CD4-positive, alpha-beta T cell treated with Interleukin-2 at 100 ng/mL for 4 hours (primary cell): Measurements from ENCODE around the gene KIF26B.

ENCODE experiments used
- DNase-seq: peaks from one replicate; pipeline ENCODE4 v3.0.0-alpha.2; 2020; ENCODE audit warnings: low spot score

The KIF26B gene

DNA sequence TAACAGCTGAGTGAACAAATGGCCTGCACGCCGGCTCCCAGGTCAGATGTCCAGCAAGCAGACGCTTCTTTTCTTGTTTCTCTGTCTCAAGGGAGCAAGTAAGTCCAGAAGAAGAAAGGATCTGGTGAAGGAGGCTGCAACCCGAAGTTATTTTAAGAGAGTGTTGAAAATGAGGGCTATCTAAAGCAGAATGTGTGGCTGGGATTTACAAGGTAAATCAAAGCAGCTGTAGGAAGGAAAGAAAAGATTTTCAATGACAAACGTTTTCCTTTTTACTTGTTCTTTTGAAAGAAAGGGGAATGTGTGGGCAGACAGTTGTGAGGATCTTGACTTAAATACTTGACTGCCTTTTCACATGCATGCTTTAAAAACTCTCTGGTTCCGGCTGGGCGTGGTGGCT is 311.5 kb downstream of the KIF26B start:
- no peak for DNase-seq

DNA sequence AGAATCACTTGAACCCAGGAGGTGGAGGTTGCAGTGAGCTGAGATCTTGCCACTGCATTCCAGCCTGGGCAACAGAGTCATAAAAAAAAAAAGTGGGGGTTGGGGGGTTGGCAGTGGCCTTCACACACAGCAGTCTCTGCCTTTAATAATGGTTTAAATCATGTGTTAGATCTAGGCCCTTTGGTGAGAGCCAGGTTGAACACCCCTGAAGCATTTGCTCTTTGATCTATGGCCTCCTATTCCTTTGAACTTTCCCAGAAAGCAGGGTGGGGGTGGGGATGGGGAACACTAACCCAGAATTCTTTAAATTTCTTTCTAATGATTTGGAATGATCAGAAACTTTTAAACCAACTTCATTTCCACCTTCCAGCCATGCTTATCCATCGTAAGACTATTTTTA is 313.0 kb downstream of the KIF26B start:
- DNase-seq = no peak

DNA sequence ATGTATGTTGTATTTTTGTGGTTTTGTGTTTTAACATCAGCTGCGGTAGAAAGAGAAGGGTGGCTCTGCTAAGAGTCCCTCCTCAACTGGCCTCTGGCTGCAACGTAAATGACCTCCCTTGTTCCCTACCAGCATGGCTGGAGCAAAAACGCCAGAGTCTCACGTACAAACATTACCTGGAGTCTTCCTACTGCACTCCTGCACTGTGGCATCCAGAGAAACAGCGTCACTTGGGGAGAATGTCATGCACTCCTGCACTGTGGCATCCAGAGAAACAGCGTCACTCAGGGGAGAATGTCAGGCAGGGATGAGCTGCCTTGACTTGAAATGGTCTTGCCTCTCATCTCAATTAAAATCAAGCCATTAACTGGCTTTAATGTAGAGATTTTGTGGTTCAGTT is 314.2 kb downstream of the KIF26B start:
- no peak for DNase-seq

DNA sequence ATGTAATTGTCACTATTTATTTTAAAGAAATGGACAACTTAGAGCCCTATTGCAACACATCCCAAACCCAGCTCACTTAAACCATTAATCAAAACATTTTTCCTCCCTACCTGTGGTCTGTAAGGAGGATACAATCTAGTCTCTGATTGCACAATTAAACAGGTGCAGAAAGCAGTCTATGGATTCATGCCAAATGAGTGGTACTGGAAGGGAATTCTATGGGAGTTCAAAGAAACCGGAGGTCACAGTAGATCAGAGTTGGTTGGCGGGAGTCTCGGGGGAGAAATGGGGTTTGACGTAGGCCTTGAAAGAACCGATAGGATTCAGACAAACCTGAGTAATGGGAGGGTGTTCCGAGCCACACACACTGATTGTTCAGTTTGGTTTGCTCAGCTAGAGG is 314.9 kb downstream of the KIF26B start:
- no peak for DNase-seq

DNA sequence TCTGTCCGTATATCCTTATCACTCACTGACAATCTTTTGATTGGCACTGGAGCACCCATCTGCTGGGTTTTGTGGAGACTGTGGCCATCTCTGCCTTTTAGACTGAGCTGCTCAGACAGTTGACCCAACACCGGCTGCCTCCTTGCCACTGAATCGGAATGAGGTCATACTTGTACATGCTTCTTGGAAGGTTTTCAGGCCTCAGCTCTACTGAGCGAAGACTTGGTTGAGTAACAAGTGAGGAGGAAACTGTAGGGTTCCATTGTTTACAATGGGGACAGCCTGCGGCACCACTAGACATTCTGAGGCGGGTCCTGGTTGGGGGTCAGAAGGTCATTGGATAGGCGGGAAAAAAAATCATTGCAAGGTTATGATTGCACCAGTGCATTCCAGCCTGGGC is 320.3 kb downstream of the KIF26B start:
- DNase-seq = no peak

DNA sequence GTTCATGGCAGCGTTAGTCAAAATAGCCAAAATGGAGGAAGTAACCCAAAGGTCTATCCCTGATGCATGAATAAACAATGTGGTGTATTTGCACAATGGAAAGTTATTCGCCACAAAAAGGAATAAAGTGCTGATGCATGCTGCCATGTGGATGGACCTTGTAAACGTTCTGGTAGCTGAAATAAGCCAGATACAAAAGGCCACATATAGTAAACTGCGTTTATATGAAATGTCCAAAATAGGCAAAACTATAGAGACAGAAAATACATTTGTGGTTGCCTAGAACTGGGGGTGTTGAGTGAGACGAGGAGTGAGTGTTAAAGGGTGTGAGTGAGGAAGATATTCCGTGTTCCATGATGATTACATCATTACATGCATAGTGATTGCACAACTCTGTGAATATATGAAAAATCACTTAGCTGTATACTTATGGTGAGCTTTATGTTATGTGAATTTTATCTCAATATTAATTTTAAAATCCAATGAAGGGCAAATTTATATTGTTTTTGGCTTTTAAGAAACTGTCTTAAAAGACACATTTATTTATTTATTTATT is 321.3 kb downstream of the KIF26B start:
- no peak for DNase-seq

DNA sequence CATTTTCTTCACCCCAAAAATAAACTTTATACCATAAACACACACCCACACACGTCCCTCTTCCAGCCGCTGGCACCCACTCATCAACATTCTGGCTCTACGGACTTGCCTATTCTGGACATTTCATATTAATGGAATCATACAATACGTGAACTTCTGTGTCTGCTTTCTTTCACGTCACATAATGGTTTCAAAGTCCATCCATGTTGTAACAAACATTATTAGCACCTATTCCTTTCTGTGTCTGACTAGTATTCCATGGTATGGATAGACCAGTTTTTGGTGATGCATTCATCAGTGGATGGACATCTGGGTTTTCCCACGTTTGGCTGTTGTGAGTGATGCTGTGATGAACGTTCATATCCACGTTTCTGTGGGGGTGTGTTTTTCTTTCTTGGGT is 323.2 kb downstream of the KIF26B start:
- DNase-seq = no peak

DNA sequence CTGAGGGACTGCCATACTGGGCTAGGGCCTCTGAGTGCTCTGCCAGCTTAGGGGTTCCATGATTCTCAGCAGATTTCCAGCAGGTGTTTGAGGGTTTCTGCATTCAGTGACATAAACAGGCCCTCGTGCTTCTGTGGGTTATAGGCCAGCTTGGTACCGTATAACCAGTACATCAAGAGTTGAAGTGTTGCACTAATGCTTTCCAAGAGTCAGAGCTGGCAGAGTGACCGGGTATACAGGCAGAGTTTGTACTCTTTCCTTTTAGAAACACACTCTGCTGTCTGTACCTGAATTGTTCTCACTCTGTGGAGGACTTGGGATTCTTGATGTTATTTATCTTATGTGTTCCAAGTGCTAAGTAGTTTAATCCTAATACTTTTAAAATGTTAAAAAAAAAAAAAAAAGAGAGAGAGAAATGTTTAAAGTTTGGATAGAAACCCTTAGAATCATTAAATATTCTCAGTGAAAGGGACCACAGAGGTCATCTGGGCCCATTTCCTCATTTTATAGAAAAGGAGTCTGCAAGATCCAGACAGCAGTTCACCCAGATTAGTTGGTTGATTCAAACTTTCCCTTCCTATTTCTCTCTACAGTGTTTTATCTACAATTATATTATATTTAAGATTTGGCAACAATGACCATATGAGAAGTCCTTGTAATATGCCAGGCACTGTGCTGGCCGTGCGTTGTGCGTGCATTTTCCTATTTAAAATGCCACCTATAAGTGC is 325.8 kb downstream of the KIF26B start:
- DNase-seq = no peak

DNA sequence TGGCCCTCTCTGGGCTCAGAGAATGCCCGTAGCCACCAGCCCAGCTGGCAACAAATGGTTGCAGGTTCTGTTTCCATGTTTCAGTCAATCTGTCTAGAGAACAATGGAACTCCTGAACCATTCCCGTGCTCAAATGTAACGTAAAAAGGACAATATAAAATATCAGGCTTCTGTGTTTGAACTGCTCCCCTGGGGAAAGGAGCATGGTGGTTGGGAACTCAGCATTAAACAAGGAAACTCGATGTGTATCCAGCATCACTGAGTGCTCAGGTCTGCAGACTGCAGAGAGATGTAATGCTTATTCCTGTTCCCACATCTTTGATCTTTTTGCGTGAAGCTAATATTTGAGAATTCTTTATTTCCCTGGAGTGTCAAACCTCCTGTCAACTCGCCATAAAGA is 326.5 kb downstream of the KIF26B start:
- no peak for DNase-seq

DNA sequence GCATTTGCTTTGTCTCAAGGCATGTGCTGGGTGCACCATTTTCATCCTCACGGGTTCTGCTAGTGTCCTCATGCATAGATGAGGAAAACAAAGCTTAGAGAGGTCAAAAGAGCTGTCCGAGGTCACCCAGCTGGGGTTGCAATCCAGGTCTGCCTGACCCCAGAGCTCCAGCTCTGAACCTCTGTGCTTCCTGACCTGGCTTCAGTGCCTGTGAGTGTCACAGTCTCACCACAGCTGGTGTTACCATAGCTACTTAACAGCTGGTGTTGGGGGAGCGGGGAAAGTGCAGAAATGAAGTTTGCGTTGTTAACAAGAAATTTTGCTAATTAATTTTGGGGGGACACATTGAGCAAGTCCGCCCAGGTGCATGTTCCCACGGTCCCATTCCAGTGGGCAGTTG is 328.5 kb downstream of the KIF26B start:
- DNase-seq = no peak

DNA sequence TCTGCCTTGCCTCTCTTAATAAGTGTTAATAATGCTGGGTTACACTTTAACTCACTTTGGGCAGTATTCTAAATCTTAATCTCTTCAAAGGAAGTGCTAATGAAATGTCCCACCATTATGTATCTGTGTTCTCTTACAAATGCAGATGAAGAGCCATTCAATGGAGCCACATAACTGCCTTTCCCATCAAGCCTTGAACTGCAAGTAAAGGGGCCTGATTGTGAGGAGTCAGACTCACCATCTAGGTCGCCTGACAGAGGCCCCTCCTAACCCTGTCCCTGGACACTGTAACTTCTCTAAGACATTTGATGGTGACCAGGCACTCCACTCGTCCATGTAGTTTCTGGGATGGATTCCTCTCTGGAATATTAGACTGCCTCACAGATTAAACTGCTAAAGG is 329.4 kb downstream of the KIF26B start:
- no peak for DNase-seq

DNA sequence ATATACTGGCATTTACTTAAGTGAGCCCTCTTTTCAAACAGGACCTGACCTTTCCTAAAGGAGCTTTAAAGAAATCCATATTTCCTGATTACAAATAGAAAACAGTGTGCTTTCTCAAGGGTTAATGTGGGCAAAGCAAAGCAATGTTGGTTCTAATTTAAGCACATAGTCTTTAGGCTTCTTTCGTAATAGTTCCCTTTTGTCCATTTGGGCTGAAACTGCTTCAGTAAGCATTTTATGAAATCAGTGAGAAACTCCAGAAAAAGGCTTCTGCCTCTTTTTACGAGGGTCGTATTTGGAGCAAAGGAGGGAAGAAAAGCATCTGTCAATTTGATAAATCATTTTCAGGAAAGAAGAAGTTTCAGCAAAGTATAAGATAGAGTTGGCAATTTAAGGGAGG is 331.2 kb downstream of the KIF26B start:
- DNase-seq = no peak

DNA sequence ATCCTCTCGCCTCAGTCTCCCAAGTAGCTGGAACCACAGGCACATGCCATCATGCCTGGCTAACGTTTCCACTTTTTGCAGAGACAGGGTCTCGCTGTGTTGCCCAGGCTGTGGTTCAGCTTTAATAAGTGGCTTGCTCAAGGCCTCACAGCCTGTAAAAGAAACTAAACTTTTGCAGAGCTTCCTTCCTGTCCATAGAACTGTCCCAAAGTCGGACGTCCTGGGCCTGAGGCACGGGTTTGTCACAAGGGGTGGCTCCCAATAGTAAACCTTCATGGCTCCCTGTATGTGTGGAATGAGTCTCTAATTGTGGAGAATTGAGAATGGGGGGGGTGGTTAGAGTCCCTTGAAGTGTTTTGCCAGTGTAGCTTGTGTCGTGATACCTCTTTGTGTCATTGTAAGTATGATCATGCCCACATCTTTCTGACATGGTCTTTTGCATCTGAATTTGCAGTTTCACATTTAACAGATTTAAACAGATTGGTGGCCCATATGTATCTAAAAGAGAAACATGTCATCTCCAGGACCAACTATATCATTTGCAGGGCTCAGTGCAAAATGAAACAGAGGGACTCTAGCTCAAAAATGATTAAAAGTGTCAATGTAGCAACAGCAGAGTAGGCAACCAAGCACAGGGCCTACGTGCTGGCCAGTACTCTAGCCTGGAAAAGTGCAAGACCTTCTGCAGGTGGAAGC is 332.1 kb downstream of the KIF26B start:
- no peak for DNase-seq

DNA sequence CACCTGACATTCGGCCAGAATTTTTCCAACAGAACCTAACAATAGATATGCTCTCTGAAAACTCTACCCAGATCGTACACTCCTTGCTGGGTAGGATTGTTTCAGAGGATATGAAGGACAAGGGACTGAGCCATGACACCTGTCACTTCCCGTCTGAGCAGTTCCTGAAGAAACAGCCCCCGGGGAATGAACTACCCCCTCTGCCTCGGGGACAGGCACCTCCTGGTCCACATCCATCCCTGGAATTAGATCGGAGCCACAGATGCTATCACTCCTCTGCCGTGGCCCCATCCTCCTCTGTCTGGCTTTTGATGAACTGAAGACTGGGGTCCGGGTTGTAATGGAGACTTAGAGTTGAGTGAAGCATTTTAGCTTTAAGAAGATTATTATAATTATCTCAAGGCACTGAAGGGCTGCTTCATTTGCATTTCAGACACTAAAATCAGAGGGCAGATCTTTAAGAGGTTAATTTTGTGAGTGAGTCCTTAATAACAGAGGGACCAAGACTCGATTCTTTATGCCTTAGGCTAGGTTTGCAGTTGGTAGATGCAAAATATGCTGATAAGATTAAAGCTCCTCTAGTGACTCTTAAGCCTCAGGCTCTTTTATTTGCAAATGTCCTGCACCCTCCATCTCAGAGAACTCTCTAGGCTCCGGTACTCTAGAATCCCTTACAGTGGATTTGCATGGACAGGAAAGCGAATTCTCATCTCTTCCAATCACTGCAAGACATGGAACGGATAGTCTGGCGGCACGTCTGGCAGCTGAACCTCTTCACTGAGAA is 333.8 kb downstream of the KIF26B start:
- DNase-seq = no peak

DNA sequence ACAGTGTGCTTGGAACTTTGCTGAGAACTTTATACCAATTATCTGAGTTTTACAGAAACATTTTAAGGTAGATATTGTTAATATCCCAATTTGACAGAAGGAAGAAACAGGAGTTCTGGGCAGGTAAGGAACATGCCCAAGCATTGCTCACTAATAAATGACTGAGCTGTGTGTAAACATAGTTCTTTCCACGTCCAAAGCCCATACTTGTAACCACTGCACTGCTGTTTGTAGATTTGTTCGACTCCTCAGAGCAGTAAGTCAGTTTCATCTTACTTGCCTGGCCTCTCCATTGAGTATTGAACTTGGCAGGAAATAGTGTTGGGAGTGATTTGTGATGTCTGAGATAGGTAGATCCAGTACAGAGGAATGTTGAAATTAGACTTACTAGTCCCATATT is 335.1 kb downstream of the KIF26B start:
- no peak for DNase-seq

DNA sequence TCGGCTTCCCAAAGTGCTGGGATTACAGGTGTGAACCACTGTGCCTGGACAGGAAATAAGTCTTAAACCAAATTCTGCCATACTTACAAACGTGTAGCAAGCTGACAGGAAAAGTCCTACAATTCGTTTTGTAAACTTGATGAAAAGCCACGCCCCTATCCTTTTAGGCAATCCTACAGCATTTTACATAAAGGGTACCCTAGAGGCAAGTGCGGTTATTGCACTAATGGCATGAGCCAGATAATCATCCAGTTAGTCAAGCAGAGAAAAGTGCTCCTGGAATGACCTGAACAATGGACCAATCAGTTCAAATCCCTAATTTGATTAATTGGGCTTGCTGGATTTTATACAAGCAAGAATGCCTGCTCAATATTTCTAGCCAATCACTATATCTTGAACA is 338.2 kb downstream of the KIF26B start:
- no peak for DNase-seq

DNA sequence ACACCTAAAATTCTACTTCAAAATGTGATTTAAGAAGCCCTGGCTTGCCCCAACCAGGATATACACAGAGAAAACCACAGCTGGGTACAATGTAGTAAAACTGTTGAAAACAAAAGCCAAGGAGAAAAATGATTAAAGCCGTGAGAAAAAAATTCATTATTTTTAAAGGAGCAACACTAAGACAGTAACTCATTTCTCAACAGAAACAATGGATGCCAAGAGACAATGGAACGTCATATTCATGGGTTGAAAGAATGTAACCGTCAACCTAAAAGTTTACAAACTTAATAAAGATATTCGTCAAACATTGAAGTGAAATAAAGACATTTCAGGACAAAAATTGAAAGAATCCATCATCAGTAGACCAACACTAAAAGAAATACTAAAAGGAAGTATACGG is 340.9 kb downstream of the KIF26B start:
- DNase-seq = no peak

DNA sequence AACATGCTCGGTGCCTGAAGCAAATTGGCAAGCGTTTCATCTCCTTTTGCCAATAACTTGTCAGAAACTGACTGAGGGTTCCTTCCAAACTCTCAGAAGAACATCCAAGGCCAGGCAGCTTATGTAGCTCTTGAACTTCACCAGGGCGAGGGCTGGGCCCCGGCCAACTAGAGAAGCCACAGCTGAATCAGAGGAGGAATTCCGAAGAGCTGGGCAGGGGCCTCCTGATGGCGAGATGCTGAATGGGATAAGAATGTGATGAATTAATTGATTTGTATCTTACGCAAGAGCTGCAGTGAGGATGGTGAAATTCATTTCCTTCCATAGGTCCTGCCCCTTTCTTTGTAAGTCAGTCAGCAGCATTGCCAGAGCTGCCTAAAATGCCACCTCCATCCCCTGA is 345.8 kb downstream of the KIF26B start:
- no peak for DNase-seq

DNA sequence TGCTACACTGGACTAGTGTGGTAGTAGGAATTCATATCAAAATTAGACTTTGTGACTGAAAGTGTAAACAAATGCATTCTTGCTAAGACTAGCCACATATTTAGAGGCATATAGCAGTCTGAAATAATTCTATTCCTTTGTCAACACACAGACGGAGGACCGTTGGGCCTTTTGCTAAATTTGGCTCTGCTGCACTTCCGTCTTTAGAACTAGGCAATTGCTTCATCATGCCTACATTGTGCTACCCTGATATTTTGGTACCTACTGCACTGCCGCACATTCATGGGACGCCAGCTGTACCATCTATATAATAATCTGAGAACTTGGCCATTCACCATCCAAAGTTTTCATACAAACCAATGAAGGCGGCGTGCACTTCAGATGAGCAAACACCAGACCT is 346.8 kb downstream of the KIF26B start:
- DNase-seq = no peak

DNA sequence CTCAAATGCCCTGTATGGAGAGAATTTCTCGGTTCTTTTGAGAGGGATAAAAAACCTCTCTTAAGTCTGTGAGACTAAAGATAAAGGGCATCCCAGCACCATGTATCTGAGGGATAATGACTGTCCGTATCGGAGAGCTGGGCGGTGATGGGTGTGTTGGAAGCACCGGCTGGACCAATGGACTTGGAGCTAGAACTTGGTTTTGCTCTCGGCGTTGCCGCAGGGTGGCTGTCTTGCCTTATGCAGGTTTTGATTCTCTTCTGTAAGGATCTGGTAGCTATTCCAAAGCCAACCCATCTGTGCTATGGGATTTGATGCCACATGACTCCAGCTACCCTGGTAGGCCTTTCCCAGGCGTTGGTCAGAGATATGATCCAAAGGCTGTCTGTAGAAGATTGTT is 348.8 kb downstream of the KIF26B start:
- no peak for DNase-seq

DNA sequence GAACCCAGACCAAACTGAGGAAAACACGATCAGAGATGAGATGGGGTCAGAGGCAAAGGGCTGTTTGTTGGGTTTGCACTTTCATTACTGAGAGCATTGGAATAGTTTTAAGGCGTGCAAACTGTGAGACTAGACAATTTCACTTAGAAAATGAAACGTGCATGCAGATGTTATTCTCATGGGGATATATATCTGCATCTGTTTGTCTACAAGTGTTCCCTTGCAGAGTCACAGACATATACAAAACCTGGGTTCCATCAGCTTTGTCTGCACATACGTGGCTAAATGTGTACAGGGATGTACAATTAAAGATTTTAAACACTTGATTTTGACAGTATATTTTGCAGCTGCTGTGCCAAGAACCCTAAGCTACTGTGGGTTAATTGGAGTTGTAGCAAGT is 355.4 kb downstream of the KIF26B start:
- DNase-seq = no peak

DNA sequence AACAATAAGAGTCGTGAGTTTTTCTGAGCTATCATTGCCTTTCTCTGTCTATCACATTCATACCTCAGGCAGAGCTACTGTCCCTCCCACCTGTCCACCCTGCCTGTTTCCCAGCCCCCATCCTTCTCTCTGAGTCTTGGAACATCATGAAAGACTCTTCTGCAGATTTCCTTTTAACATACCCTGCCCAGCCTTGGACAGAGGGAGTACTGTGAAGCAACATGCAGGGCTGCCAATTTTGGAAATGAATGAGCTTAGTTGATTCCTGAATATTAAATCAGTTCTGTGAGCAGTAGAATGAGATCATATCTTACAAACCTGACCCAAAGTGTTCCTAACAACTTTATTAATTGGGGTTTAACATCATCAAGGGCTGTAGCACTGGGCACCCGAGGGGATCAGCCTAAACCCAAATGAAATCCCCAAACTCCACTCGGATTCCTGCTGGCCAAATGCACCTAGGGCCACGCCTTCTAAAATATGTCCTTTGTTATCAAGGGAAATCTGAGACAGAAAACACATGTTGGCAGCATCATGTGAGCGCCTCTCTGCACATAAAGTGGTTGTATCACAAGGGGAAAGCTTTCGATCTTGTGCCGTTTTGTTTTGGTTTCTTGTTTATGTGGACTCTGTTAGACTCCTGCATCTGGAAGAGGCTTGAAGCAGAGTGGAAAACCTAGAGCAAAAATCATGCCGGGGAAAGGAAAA is 357.6 kb downstream of the KIF26B start:
- no peak for DNase-seq
